ENCODE results near the gene PCSK5.

GRCh38 chr9:75891771-75892215, 1.3 kb downstream of the PCSK5 start:
- TF ChIP-seq CTCF (conservative IDR thresholded peaks at IDR 0.05; ENCODE audit: low read length) (no peak), EZH2phosphoT487 (IDR thresholded peaks at IDR 0.05; ENCODE audit: borderline replicate concordance, low read depth, low read length) (no peak)

Measured in OCI-LY7 (cell line).